Liver (tissue), 3 donors: ENCODE data around the gene HOXB8.

ENCODE experiments used
- CTCF ChIP-seq: fragments of 150-350 bp; IDR thresholded peaks from 2 replicates; pipeline ENCODE4 v1.5.1; 2017; ENCODE audit warnings: improper control_type of control experiment, low read depth, low read length; ENCODE audit not compliant: missing input control
- FOXA1 ChIP-seq: IDR thresholded peaks from 2 replicates; pipeline ENCODE4 v1.6.1; 2016; ENCODE audit warnings: antibody characterized with exemption
- GABPA ChIP-seq, 2 donors: IDR thresholded peaks in 1 of 2; conservative IDR thresholded peaks in 1 of 2; 2 replicates each; pipeline ENCODE4 v1.6.1; 2016; ENCODE audit warnings: antibody characterized with exemption in 2 of 2, mild to moderate bottlenecking in 1 of 2, moderate library complexity in 1 of 2
- HNF4G ChIP-seq: IDR thresholded peaks from 2 replicates; pipeline ENCODE4 v1.6.1; 2016; ENCODE audit warnings: antibody characterized with exemption
- RAD21 ChIP-seq, 2 donors: IDR thresholded peaks; 2 replicates each; pipeline ENCODE4 v1.6.1; 2016; ENCODE audit warnings: antibody characterized with exemption in 2 of 2, mild to moderate bottlenecking in 2 of 2
- RXRA ChIP-seq, 2 donors: IDR thresholded peaks; 2 replicates each; pipeline ENCODE4 v1.6.1; 2017 to 2018; ENCODE audit warnings: antibody characterized with exemption in 2 of 2, mild to moderate bottlenecking in 1 of 2
- SP1 ChIP-seq: IDR thresholded peaks from 2 replicates; pipeline ENCODE4 v1.6.1; 2018; ENCODE audit warnings: antibody characterized with exemption, mild to moderate bottlenecking
- TAF1 ChIP-seq: conservative IDR thresholded peaks from 2 replicates; pipeline ENCODE4 v1.6.1; 2016; ENCODE audit warnings: antibody characterized with exemption, mild to moderate bottlenecking
- YY1 ChIP-seq: IDR thresholded peaks from 2 replicates; pipeline ENCODE4 v1.6.1; 2016; ENCODE audit warnings: antibody characterized with exemption, mild to moderate bottlenecking
- ZBTB33 ChIP-seq: IDR thresholded peaks from 2 replicates; pipeline ENCODE4 v1.6.1; 2016; ENCODE audit warnings: antibody characterized with exemption
- donor health status: healthy.
- donor health status: healthy.

GRCh38 chr17:48595278-48595999 is 19.7 kb downstream of the HOXB8 start:
- TF ChIP-seq CTCF: no peak
- no peak for TF ChIP-seq YY1
- TF ChIP-seq RXRA (IDR thresholded peaks at IDR 0.05): no peak
- TF ChIP-seq TAF1: no peak
- TF ChIP-seq GABPA (IDR thresholded peaks at IDR 0.05 in 1 of 2, conservative IDR thresholded peaks at IDR 0.05 in 1 of 2): no peak
- no peak for TF ChIP-seq RAD21 (IDR thresholded peaks at IDR 0.05)
- no peak for TF ChIP-seq FOXA1
- no peak for TF ChIP-seq ZBTB33
- TF ChIP-seq SP1: no peak
- no peak for TF ChIP-seq HNF4G
